HUES6 (cell line): ENCODE results near the gene CALR.
"Not testable (repeated sequence)": the region's sequence is repeated elsewhere in the genome, so short reads cannot be mapped to it uniquely, and the experiment has no call there.

Experiments used
- H3K27ac ChIP-seq: 2 replicates; pipeline ENCODE4 v1.7.0; 2013; ENCODE audit warnings: low read depth, mild to moderate bottlenecking, low read length, inconsistent platforms
- H3K27me3 ChIP-seq: 2 replicates; pipeline ENCODE4 v1.6.1; 2013; ENCODE audit warnings: low read length; ENCODE audit not compliant: control insufficient read depth, insufficient read depth
- H3K36me3 ChIP-seq: 2 replicates; pipeline ENCODE4 v1.6.1; 2013; ENCODE audit warnings: low read length; ENCODE audit not compliant: control insufficient read depth, insufficient read depth
- H3K4me1 ChIP-seq: 2 replicates; pipeline ENCODE4 v1.6.1; 2013; ENCODE audit warnings: low read length; ENCODE audit not compliant: control insufficient read depth, insufficient read depth
- H3K4me3 ChIP-seq: 2 replicates; pipeline ENCODE4 v1.5.1; 2013; ENCODE audit warnings: low read depth, low read length
- H3K9ac ChIP-seq: one replicate; pipeline ENCODE4 v1.6.1; 2013; ENCODE audit warnings: mild to moderate bottlenecking, low read length
- H3K9me3 ChIP-seq: 2 replicates; pipeline ENCODE4 v1.6.1; 2013; ENCODE audit warnings: low read depth, low read length; ENCODE audit not compliant: control insufficient read depth, insufficient read depth

CALR gene

DNA sequence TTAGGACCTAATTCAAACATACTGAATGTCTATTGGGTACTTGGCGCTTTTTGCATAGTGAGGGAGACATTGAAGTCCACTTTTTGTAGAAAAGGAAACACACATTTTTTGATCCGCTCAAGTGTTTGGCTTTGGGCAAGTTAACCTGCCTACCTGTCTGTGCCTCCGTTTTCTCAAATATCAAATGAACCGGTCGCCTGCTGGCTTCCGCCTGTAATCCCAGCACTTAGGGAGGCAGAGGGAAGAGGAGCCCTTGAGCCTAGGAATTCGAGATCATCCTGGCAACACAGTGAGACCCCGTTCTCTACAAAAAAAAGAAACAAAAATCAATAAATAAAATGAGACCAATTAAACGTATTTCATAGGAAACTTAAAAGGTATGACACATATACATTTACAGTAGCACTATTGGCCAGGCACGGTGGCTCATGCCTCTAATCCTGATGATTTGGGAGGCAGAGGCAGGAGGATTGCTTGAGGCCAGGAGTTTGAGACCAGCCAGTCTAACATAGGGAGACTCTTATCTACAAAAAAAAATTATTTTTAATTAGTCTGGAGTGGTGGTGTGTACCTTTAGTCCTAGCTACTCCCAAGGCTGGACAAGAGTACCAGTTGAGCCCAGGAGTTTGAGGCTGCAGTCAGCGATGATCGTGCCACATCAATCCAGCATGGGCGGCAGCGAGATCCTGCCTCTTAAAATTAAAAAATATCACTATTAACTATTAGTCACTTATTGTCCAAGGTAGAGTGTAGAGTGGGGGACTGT, 8.5 kb downstream of the CALR start:
- Histone ChIP-seq H3K27ac (peak overlapping the region; percentile 93; the same call in 1 of the 2 replicates), H3K9ac (peak overlapping the region; percentile 95), H3K4me3 (peak overlapping the region; percentile 80), H3K36me3 (peaks cover 74% of the 10 kb centered on the region), H3K27me3 (no peaks in the 10 kb centered on the region), H3K4me1 (0 out of 2 replicates have a peak, but pooled peaks cover 4% of the 10 kb centered on the region), H3K9me3 (no peaks in the 10 kb centered on the region)

DNA sequence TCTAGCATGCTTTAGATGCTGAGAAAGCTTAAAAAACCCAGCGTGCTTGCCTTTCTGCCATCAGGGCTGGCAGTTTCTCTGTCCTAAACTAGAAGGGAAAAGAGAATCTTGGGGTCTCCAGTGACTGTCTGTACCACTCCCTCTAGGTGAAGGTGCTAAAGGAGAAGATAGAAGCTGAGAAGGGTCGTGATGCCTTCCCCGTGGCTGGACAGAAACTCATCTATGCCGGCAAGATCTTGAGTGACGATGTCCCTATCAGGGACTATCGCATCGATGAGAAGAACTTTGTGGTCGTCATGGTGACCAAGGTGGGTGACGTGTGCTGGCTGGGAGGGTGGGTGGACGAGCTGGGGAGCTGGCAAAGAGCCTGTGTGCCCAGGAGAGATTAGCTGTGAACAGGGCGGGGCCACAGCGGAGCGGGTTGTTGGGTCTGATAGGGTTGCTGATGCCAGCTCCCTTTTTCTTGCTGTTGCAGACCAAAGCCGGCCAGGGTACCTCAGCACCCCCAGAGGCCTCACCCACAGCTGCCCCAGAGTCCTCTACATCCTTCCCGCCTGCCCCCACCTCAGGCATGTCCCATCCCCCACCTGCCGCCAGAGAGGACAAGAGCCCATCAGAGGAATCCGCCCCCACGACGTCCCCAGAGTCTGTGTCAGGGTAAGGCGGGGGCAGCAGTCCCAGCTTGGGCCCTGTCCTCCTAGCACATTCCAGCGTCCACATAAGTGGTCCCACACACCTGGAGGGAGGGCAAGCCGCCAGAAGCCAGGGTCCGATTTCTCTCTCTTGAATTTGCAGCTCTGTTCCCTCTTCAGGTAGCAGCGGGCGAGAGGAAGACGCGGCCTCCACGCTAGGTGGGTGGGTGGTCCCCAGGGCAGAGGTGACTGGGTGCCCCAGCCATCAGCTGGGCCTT, 9.5 kb downstream of the CALR start:
- Histone ChIP-seq H3K36me3 (peaks cover 74% of the 10 kb centered on the region), H3K27ac (no peak overlapping the region), H3K9ac (no peak overlapping the region)

DNA sequence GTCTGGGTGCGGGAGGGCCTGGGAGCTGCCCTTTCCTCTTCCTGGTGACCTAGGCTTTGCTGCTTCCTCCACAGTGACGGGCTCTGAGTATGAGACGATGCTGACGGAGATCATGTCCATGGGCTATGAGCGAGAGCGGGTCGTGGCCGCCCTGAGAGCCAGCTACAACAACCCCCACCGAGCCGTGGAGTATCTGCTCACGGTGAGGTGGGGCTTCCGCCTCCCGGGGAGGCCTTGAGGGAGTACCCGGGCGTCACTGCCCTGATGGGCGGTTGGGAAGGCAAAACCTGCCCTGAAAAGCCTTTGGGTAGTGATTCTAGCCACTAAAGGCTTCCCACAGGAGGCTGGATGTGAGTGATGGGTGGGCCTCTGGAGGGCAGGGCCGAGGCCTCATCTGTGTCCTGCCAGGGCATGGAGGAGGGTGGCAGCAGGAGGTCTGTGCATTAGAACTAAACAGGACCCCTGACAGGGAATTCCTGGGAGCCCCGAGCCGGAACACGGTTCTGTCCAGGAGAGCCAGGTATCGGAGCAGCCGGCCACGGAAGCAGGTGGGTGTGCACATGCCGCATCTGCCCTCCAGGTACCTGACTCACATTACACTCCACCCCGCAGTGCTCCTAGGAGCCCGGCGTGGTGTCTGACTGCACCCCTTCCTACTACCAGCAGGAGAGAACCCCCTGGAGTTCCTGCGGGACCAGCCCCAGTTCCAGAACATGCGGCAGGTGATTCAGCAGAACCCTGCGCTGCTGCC, 10.4 kb downstream of the CALR start:
- Histone ChIP-seq H3K36me3 (peaks cover 73% of the 10 kb centered on the region), H3K9ac (no peak overlapping the region), H3K4me3 (no peak overlapping the region), H3K27ac (no peak overlapping the region), H3K9me3 (no peaks in the 10 kb centered on the region), H3K27me3 (no peaks in the 10 kb centered on the region), H3K4me1 (0 out of 2 replicates have a peak, but pooled peaks cover 8% of the 10 kb centered on the region)

More for the DNA sequence above, 9.5 kb downstream of the CALR start:
- Histone ChIP-seq H3K4me1 (0 out of 2 replicates have a peak, but pooled peaks cover 8% of the 10 kb centered on the region), H3K9me3 (no peaks in the 10 kb centered on the region), H3K4me3 (no peak overlapping the region), H3K27me3 (no peaks in the 10 kb centered on the region)

DNA sequence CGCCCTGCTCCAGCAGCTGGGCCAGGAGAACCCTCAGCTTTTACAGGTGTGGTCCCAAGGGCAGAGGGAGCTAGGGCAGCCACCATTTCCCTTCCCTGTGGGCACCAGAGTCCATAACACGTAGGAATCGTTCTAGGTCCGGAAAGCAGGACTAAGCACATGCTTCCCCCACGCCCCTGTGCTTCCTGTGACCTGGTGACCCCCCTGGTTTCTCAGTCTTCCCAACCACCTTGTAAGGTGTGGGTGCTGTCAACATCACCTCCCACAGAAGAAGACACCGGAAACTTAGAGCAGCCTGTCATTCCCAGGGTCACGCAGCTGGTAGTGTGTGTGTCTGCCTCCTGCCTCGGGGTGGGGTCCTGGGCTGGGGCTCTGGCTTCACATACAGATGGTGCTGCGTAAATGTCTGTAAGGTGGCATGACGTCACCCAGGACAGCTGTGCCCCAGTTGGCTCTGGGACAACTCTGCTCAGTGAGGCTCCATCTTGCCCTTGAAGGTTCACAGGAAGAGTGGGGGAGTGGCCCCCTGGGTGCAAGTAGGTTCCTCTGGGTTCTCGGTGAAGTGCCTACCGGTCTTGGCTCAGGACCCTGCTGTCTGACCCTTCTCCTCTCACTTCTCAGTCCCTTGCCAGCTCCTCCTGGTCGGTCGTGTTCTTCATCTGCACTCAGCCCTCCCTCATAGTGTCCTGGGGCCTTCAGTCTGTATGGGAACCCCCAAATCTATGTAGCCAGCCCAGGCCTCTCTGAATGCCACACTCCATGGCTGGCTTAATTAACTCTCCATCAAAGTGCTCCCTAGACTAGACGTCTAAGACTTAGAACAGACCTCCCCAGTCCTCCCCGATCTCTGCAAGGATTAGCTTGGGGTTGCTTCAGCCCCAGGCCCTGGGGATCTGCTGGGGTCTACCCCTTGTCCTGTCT, 11.2 kb downstream of the CALR start:
- peaks cover 74% of the 10 kb centered on the region for H3K36me3 ChIP-seq
- H3K4me3 ChIP-seq = no peak overlapping the region
- H3K4me1 ChIP-seq = 0 out of 2 replicates have a peak, but pooled peaks cover 8% of the 10 kb centered on the region
- H3K27ac ChIP-seq = no peak overlapping the region
- H3K9me3 ChIP-seq = no peaks in the 10 kb centered on the region
- no peaks in the 10 kb centered on the region for H3K27me3 ChIP-seq
- H3K9ac ChIP-seq = no peak overlapping the region

DNA sequence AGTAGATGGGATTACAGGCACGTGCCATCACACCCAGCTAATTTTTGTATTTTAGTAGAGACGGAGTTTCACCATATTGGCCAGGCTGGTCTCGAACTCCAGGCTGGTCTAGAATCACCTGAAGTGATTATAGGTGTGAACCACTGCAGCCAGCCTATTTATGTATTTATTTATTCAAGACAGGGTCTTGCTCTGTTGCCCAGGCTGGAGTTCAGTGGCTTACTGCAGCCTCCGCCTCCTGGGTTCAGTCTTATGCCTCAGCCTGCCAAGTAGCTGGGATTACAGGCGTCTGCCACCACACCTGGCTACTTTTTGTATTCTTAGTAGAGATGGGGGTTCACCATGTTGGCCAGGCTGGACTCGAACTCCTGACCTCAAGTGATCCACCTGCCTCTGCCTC, 13.6 kb downstream of the CALR start:
- peaks cover 78% of the 10 kb centered on the region for H3K36me3 ChIP-seq
- H3K9ac ChIP-seq, H3K4me1 ChIP-seq, H3K27me3 ChIP-seq, H3K27ac ChIP-seq, H3K4me3 ChIP-seq, H3K9me3 ChIP-seq: not testable (repeated sequence)

DNA sequence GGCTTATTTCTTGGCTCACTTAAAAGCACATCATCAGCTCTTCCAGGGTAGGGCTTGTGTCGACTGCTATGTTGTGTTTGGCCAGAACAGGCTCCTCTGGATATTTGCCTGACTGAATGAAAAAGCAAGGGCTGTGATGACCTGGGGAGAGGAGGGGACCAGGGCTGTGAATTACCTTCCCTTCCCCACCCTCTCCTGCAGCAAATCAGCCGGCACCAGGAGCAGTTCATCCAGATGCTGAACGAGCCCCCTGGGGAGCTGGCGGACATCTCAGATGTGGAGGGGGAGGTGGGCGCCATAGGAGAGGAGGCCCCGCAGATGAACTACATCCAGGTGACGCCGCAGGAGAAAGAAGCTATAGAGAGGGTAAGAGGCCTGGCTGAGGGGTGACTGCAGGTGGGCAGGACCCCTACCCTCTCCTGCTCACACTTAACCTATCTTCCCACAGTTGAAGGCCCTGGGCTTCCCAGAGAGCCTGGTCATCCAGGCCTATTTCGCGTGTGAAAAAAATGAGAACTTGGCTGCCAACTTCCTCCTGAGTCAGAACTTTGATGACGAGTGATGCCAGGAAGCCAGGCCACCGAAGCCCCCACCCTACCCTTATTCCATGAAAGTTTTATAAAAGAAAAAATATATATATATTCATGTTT, 14.2 kb downstream of the CALR start:
- H3K36me3 ChIP-seq = peaks cover 74% of the 10 kb centered on the region
- no peaks in the 10 kb centered on the region for H3K9me3 ChIP-seq
- H3K27me3 ChIP-seq = no peaks in the 10 kb centered on the region
- no peak overlapping the region for H3K27ac ChIP-seq
- H3K4me3 ChIP-seq = no peak overlapping the region
- peaks cover 9% of the 10 kb centered on the region for H3K4me1 ChIP-seq
- H3K9ac ChIP-seq = no peak overlapping the region

DNA sequence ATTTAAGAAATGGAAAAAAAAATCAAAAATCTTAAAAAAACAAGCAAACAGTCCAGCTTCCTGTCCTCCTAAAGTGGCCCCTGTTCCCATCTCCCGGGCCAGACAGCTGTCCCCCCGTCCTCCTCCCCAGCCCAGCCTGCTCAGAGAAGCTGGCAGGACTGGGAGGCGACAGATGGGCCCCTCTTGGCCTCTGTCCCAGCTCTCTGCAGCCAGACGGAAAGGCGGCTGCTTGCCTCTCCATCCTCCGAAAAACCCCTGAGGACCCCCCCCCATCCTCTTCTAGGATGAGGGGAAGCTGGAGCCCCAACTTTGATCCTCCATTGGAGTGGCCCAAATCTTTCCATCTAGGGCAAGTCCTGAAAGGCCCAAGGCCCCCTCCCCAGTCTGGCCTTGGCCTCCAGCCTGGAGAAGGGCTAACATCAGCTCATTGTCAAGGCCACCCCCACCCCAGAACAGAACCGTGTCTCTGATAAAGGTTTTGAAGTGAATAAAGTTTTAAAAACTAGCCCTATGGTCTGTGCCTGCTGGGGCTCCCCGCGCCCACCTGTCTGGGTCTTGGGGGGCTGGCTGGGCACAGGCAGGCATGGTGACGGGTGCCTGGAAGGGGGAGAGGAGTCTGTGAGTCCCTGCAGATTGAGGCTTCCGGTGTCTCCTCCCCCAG, 14.9 kb downstream of the CALR start:
- Histone ChIP-seq H3K9me3 (no peaks in the 10 kb centered on the region), H3K27ac (no peak overlapping the region), H3K27me3 (no peaks in the 10 kb centered on the region), H3K4me1 (peaks cover 9% of the 10 kb centered on the region), H3K36me3 (peaks cover 68% of the 10 kb centered on the region), H3K9ac (no peak overlapping the region), H3K4me3 (no peak overlapping the region)

DNA sequence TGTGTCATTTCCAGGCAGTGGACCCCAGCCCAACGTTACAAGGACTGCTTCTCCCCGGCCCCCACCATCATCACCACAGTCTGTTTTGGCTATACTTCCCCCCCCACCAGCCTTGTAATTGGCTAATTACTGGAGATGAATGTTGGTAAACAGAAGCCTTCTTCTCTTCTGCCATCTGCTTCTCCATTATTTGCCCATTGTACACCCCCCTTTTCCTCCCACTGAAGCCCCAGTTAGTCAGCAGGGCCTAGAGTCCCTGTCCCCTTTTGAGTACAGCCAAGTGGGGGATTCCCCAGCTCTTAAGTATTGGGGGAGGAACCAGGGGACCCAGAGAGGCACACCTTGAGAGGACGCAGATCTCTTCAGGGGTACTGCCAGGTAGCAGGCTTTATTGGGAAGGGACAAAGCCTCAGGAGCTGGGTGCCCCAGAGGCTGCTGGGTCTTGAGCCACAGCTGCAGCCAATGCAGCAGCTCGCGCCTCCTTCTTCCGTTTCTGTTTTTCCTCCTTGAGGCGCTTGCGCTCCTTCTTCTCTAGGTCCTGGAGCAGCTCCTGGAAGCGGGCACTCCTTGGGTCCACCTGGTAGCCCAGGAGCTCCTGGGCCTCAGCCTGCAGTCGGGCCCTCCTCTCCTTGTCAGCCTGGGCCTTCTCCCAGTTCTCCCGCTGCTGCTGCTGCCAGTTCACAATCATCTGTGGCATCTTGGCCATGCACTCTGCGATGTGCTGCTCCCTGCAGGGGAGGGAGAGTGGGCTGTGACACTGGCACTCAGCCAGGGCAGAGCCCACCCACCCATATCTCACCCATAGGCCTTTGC, 15.6 kb downstream of the CALR start:
- Histone ChIP-seq H3K9ac (no peak overlapping the region), H3K4me1 (peaks cover 9% of the 10 kb centered on the region), H3K4me3 (no peak overlapping the region), H3K27ac (no peak overlapping the region), H3K27me3 (no peaks in the 10 kb centered on the region), H3K36me3 (peaks cover 60% of the 10 kb centered on the region), H3K9me3 (no peaks in the 10 kb centered on the region)

DNA sequence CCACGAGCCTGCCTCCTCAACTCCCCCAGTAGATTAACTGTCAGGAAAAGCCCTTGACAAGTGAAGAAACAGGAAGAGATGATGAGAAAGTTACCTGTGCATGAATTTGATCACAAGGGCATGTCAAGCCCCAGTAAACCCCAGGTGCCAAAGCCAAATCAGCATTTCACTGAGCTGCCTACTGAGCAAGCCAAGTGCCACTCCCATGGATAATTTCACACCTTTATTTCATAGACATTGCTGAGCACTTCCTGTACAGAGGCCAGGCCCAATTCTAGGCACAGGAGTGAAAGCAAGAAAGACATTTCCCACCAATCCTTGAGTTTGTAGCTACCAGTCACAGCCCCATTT, 16.2 kb downstream of the CALR start:
- H3K9ac ChIP-seq = no peak overlapping the region
- H3K4me1 ChIP-seq = peaks cover 9% of the 10 kb centered on the region
- H3K9me3 ChIP-seq = no peaks in the 10 kb centered on the region
- H3K27ac ChIP-seq = no peak overlapping the region
- H3K4me3 ChIP-seq = no peak overlapping the region
- H3K36me3 ChIP-seq = peaks cover 54% of the 10 kb centered on the region
- no peaks in the 10 kb centered on the region for H3K27me3 ChIP-seq
